GM12874 (cell line): Measurements from ENCODE around the gene NOX3.

Experiments used
- CTCF ChIP-seq: IDR thresholded peaks from 2 replicates; pipeline ENCODE4 v1.5.1; 2011; ENCODE audit warnings: low read depth, mild to moderate bottlenecking, control low read depth, low read length, moderate library complexity; ENCODE audit not compliant: insufficient read depth

NOX3 gene

GRCh38 chr6:155439376-155439775, 16.3 kb downstream of the NOX3 start:
- TF ChIP-seq CTCF, result no peak

GRCh38 chr6:155436981-155437749, 18.5 kb downstream of the NOX3 start:
- TF ChIP-seq CTCF, result no peak

GRCh38 chr6:155434829-155435423, 20.7 kb downstream of the NOX3 start:
- TF ChIP-seq CTCF, result no peak

GRCh38 chr6:155434096-155434495, 21.5 kb downstream of the NOX3 start:
- TF ChIP-seq CTCF, result no peak

- no peak for TF ChIP-seq CTCF
These were observed 23.3 kb downstream of the NOX3 start for GRCh38 chr6:155432293-155432692.

- TF ChIP-seq CTCF, result no peak
These were observed 26.2 kb downstream of the NOX3 start for GRCh38 chr6:155429321-155429893.

- no peak for TF ChIP-seq CTCF
These were observed 29.2 kb downstream of the NOX3 start for GRCh38 chr6:155426408-155426945.
